ENCODE results near the gene SLC27A5. TPM values are rescaled to one million over a fixed set of nuclear protein-coding genes. Genes with fewer than 3 reads are reported as not detected.

Gene SLC27A5
- total RNA-seq, 1 experiment from 2014 or later: 17.1 TPM

GRCh38 chr19:58560921-58561320 lies 49.1 kb upstream of the SLC27A5 start:
- Histone ChIP-seq H3K9ac (ENCODE audit: extremely low read depth, insufficient read length, low read length) (no peak overlapping the region), H3K9me3 (ENCODE audit: control insufficient read depth, low read depth, low read length) (no peaks in the 10 kb centered on the region), H2BK15ac (ENCODE audit: low read depth, low read length) (no peak overlapping the region), H3K4ac (ENCODE audit: low read depth, low read length) (no peak overlapping the region), H3K27me3 (ENCODE audit: insufficient read depth, low read length) (no peaks in the 10 kb centered on the region), H4K20me1 (ENCODE audit: control insufficient read depth, insufficient read depth, insufficient read length) (no peaks in the 10 kb centered on the region), H3T11ph (ENCODE audit: low read length) (no peak overlapping the region), H3K56ac (ENCODE audit: insufficient read length, low read depth, low read length) (no peak overlapping the region), H3K4me1 (ENCODE audit: insufficient read depth, low read length) (no peaks in the 10 kb centered on the region), H2BK20ac (ENCODE audit: low read depth, low read length, poor library complexity, severe bottlenecking) (no peak overlapping the region), H3K14ac (ENCODE audit: insufficient read depth, low read length) (no peak overlapping the region), H2AK5ac (ENCODE audit: insufficient read length, low read length) (no peak overlapping the region), H3K79me1 (ENCODE audit: insufficient read depth, low read depth, low read length, poor library complexity, severe bottlenecking) (no peaks in the 10 kb centered on the region), H2BK120ac (ENCODE audit: low read depth, low read length, poor library complexity, severe bottlenecking) (no peak overlapping the region), H3K79me2 (ENCODE audit: insufficient read depth, low read length) (peaks cover 8% of the 10 kb centered on the region; the same call in 1 of the 2 replicates), H3K27ac (ENCODE audit: insufficient read length, low read depth, low read length) (no peak overlapping the region), H4K5ac (ENCODE audit: insufficient read length, low read depth, low read length) (no peak overlapping the region), H2BK12ac (ENCODE audit: insufficient read length, low read depth, low read length) (no peak overlapping the region), H3K23ac (ENCODE audit: insufficient read length, low read depth, low read length) (no peak overlapping the region), H3K4me2 (ENCODE audit: insufficient read depth, insufficient read length, low read length) (no peak overlapping the region), H4K91ac (ENCODE audit: insufficient read length, low read depth, low read length) (no peak overlapping the region), H3K18ac (ENCODE audit: insufficient read length, low read depth, low read length) (no peak overlapping the region), H4K8ac (replicated peaks; ENCODE audit: insufficient read length, low read depth, low read length) (no peak overlapping the region), H2AFZ (ENCODE audit: low read length) (no peak overlapping the region), H3K23me2 (ENCODE audit: insufficient read length, low read depth, low read length, poor library complexity, severe bottlenecking) (peaks cover 4% of the 10 kb centered on the region), H2BK5ac (ENCODE audit: insufficient read length, low read length) (no peak overlapping the region)
- TF ChIP-seq, protein P1, sequence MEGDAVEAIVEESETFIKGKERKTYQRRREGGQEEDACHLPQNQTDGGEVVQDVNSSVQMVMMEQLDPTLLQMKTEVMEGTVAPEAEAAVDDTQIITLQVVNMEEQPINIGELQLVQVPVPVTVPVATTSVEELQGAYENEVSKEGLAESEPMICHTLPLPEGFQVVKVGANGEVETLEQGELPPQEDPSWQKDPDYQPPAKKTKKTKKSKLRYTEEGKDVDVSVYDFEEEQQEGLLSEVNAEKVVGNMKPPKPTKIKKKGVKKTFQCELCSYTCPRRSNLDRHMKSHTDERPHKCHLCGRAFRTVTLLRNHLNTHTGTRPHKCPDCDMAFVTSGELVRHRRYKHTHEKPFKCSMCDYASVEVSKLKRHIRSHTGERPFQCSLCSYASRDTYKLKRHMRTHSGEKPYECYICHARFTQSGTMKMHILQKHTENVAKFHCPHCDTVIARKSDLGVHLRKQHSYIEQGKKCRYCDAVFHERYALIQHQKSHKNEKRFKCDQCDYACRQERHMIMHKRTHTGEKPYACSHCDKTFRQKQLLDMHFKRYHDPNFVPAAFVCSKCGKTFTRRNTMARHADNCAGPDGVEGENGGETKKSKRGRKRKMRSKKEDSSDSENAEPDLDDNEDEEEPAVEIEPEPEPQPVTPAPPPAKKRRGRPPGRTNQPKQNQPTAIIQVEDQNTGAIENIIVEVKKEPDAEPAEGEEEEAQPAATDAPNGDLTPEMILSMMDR (conservative IDR thresholded peaks at IDR 0.05): no peak
- no peaks in the 10 kb centered on the region; the same call in 1 of the 2 replicates for H3K27me3 Mint-ChIP-seq (ENCODE audit: low read depth)
- H3K4me3 Mint-ChIP-seq: peak overlapping the region; percentile 96; a peak in 3 of 5 replicates
- no peak overlapping the region for H3K27ac Mint-ChIP-seq
- H3K9me3 Mint-ChIP-seq: no peaks in the 10 kb centered on the region; a peak in 1 of 5 replicates
- peaks cover 9 to 28% of the 10 kb centered on the region in 2 experiments for H3K4me1 Mint-ChIP-seq
- peaks cover 15 to 32% (median 25%) of the 10 kb centered on the region in 3 experiments; a peak in 6 of 7 replicates for H3K36me3 Mint-ChIP-seq (ENCODE audit: insufficient read depth in 1 of 3, low read depth in 3 of 3)
- no peak for DNase-seq
